IMR-90 (cell line): ENCODE data around the gene PRELID1. TPM values are rescaled to one million over a fixed set of nuclear protein-coding genes. Genes with fewer than 3 reads are reported as not detected.

Source experiments
- ATAC-seq: fragments of 200-7000 bp; cut with Tn5 transposase; 2 replicates; pipeline ENCODE4 v1.9.1; 2020; ENCODE audit warnings: low read depth, mild to moderate bottlenecking, moderate library complexity
- BruUV-seq: library from RNA; stranded (reverse); fragments of 400-500 nt; replicated peaks from 2 replicates; lab custom pipeline; 2021; lab: Mats Ljungman, UMichigan
- CTCF ChIA-PET: fragments of 300-600 bp; formaldehyde crosslinking; extraction: SDS; loops from one replicate; lab custom pipeline; 2021; ENCODE audit warnings: antibody characterized with exemption; lab: Yijun Ruan, JAX
- POLR2A ChIA-PET: fragments of 300-600 bp; sonication (Branson Sonifier 250); formaldehyde crosslinking; loops from one replicate; lab custom pipeline; 2022; ENCODE audit warnings: antibody characterized with exemption; ENCODE audit not compliant: unreplicated experiment; lab: Charles Lee
- DNase-seq: peaks from one replicate; pipeline ENCODE4 v3.0.0; 2013
- H2AFZ ChIP-seq: replicated peaks from 2 replicates; pipeline ENCODE3; 2013; ENCODE audit warnings: low read length, mild to moderate bottlenecking; ENCODE audit not compliant: poor library complexity
- H2AK5ac ChIP-seq: 2 replicates; pipeline ENCODE4 v1.6.1; 2013; ENCODE audit warnings: low read depth, low read length, inconsistent platforms
- H2AK9ac ChIP-seq: replicated peaks from 2 replicates; pipeline ENCODE3; 2013; ENCODE audit warnings: mild to moderate bottlenecking, low read depth, low read length, moderate library complexity; ENCODE audit not compliant: poor library complexity
- H2BK120ac ChIP-seq: 2 replicates; pipeline ENCODE4 v1.6.1; 2013; ENCODE audit warnings: low read depth, low read length, inconsistent platforms
- H2BK15ac ChIP-seq: 3 replicates; pipeline ENCODE4 v1.6.1; 2013; ENCODE audit warnings: low read depth, low read length, inconsistent platforms
- H2BK20ac ChIP-seq: 2 replicates; pipeline ENCODE4 v1.6.1; 2013; ENCODE audit warnings: low read depth, mild to moderate bottlenecking, inconsistent platforms, low read length, moderate library complexity
- H2BK5ac ChIP-seq: 2 replicates; pipeline ENCODE4 v1.6.1; 2013; ENCODE audit warnings: mild to moderate bottlenecking, low read depth, low read length, inconsistent platforms; ENCODE audit not compliant: poor library complexity, severe bottlenecking
- H3K14ac ChIP-seq: replicated peaks from 2 replicates; pipeline ENCODE4 v1.6.1; 2013; ENCODE audit warnings: low read depth, low read length, inconsistent platforms
- H3K18ac ChIP-seq: 2 replicates; pipeline ENCODE4 v1.6.1; 2013; ENCODE audit warnings: low read depth, low read length, control low read depth
- H3K23ac ChIP-seq: 2 replicates; pipeline ENCODE4 v1.6.1; 2013; ENCODE audit warnings: low read depth, low read length, inconsistent platforms
- H3K27ac ChIP-seq: 2 replicates; pipeline ENCODE4 v1.5.1; 2013; ENCODE audit warnings: mild to moderate bottlenecking, control low read depth, low read length; ENCODE audit not compliant: insufficient read depth
- H3K27me3 ChIP-seq: 2 replicates; pipeline ENCODE4 v1.6.1; 2013; ENCODE audit warnings: low read length; ENCODE audit not compliant: control insufficient read depth, insufficient read depth
- H3K36me3 ChIP-seq: 2 replicates; pipeline ENCODE4 v1.6.1; 2013; ENCODE audit warnings: low read length, mixed read lengths; ENCODE audit not compliant: control insufficient read depth, insufficient read depth
- H3K4ac ChIP-seq: 2 replicates; pipeline ENCODE4 v1.6.1; 2013; ENCODE audit warnings: low read depth, low read length, inconsistent platforms
- H3K4me1 ChIP-seq: 2 replicates; pipeline ENCODE4 v1.6.1; 2013; ENCODE audit warnings: low read length, mixed read lengths; ENCODE audit not compliant: control insufficient read depth, insufficient read depth
- H3K4me2 ChIP-seq: 2 replicates; pipeline ENCODE4 v1.6.1; 2013; ENCODE audit warnings: low read depth, mild to moderate bottlenecking, control low read depth, low read length, moderate library complexity
- H3K4me3 ChIP-seq: 2 replicates; pipeline ENCODE4 v1.5.1; 2013; ENCODE audit warnings: low read depth, mild to moderate bottlenecking, control low read depth, low read length, moderate library complexity; ENCODE audit not compliant: insufficient read depth
- H3K56ac ChIP-seq: 2 replicates; pipeline ENCODE4 v1.6.1; 2013; ENCODE audit warnings: low read length, inconsistent platforms; ENCODE audit not compliant: insufficient read depth; ENCODE audit errors: extremely low read depth
- H3K79me1 ChIP-seq, 2 experiments: 2 replicates each; pipeline ENCODE4 v1.6.1; 2013; ENCODE audit warnings: low read length in 2 of 2, inconsistent platforms in 1 of 2, low read depth in 1 of 2
- H3K9ac ChIP-seq: 2 replicates; pipeline ENCODE4 v1.6.1; 2013; ENCODE audit warnings: low read depth, low read length, control low read depth
- H3K9me1 ChIP-seq: 2 replicates; pipeline ENCODE4 v1.6.1; 2013; ENCODE audit warnings: low read length, inconsistent platforms; ENCODE audit not compliant: insufficient read depth
- H3K9me3 ChIP-seq: 2 replicates; pipeline ENCODE4 v1.6.1; 2013; ENCODE audit warnings: low read length; ENCODE audit not compliant: control insufficient read depth, insufficient read depth
- H4K20me1 ChIP-seq: 2 replicates; pipeline ENCODE4 v1.6.1; 2013; ENCODE audit warnings: low read length, inconsistent platforms; ENCODE audit not compliant: insufficient read depth
- H4K5ac ChIP-seq: 2 replicates; pipeline ENCODE4 v1.6.1; 2013; ENCODE audit warnings: mild to moderate bottlenecking, low read depth, low read length, control low read depth
- H4K8ac ChIP-seq, 2 experiments: 2 replicates each; pipeline ENCODE4 v1.6.1; 2013; ENCODE audit warnings: low read depth in 2 of 2, low read length in 2 of 2, control low read depth in 1 of 2, inconsistent platforms in 1 of 2
- H4K91ac ChIP-seq: 2 replicates; pipeline ENCODE4 v1.6.1; 2013; ENCODE audit warnings: low read depth, low read length, inconsistent platforms; ENCODE audit not compliant: insufficient read depth
- SMC3 ChIP-seq: fragments of 150-350 bp; IDR thresholded peaks from 2 replicates; pipeline ENCODE4 v1.6.1; 2016; ENCODE audit warnings: low read depth, mild to moderate bottlenecking, antibody characterized with exemption, low read length, moderate library complexity
- WGBS, 2 experiments: methylation state at CpG; one replicate each; pipeline versions ENCODE4 v1.1.5 to v1.1.7; 2013; ENCODE audit warnings: missing lambda C conversion rate in 2 of 2; ENCODE audit not compliant: insufficient read length in 1 of 2; ENCODE audit errors: extremely low coverage in 2 of 2; 5-methylcytosine and 5-hydroxymethylcytosine counted together
- dilution Hi-C: fragments of 300-500 bp; cut with HindIII; formaldehyde crosslinking; loops from one replicate; pipeline ENCODE4 v1.14.3; 2018; ENCODE audit warnings: low sequenced_read_pairs; ENCODE audit not compliant: unreplicated experiment
- in situ Hi-C: fragments of 300-500 bp; cut with MboI; formaldehyde crosslinking; loops from 3 replicates; pipeline ENCODE4 v1.14.3; 2019; ENCODE audit warnings: low sequenced_read_pairs, inconsistent platforms, mixed read lengths
- intact Hi-C: fragments of 100-400 bp; cut with micrococcal nuclease; formaldehyde crosslinking; loops from 2 replicates; pipeline ENCODE4 v1.10.0; 2022
- polyA plus RNA-seq, 3 experiments: library from polyadenylated mRNA; depleted of rRNA; stranded (reverse); fragments of >200 nt; gene quantifications; 2 replicates each; pipeline ENCODE4 v1.2.3, GENCODE V29; 2012; ENCODE audit warnings: low replicate concordance in 1 of 3
- total RNA-seq: library from RNA; depleted of rRNA; stranded (reverse); fragments of >200 nt; gene quantifications from 2 replicates; pipeline ENCODE4 v1.2.3, GENCODE V29; 2012

PRELID1 gene
- total and polyA plus RNA-seq, 2 of the 4 experiments (the other 2 are of a cell fraction) = 116 to 239 TPM

DNA sequence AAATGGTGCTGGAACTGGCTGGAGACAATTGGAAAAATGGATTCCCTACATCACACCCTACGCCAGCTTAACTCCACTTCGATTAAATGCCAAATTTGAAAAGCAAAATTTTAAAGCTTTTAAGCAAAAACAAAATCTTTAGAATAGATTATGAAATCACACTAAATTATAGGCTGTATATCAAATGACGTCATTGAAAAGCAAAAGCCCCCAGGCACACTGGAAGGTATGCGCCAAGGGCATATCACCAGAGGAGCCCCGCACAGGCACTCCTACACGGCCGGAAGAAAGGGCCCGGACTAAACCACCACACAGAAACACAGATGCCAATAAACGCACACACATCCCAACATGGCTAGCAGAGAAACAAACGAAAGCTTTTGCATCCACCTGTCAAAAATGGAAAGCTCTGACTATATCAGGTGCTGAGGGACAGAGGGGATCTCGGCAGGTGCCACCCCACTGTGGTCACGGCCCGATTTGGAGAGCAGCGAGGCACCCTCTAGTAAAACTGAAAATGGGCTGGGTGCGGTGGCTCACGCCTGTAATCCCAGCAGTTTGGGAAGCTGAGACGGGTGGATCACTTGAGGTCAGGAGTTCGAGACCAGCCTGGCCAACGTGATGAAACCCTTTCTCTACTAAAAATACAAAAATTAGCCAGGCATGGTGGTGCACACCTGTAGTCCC, 25.1 kb downstream of the PRELID1 start:
- 82% methylated on average over 7 of the region's 19 CpGs; no CpG with 5 or more reads in 1 of the 2 experiments for WGBS, 2 experiments
- POLR2A ChIA-PET = no interaction called here
- peaks cover 5% of the 10 kb centered on the region for H4K20me1 ChIP-seq

More for the DNA sequence above, 25.1 kb downstream of the PRELID1 start:
- Histone ChIP-seq H2AK5ac (no peak overlapping the region), H3K9me3 (no peaks in the 10 kb centered on the region), H3K9me1 (peaks cover 2% of the 10 kb centered on the region; the same call in 1 of the 2 replicates), H2BK120ac (no peak overlapping the region), H2AFZ (no peak overlapping the region), H2BK20ac (no peak overlapping the region), H4K8ac (no peak overlapping the region), H3K79me1 (peaks cover 5 to 27% of the 10 kb centered on the region in 2 experiments; a peak in 3 of 4 replicates), H3K23ac (no peak overlapping the region), H3K27ac (no peak overlapping the region), H4K91ac (no peak overlapping the region), H3K4me1 (peaks cover 2% of the 10 kb centered on the region; the same call in 1 of the 2 replicates), H2AK9ac (no peak overlapping the region), H3K4me3 (no peak overlapping the region), H2BK15ac (no peak overlapping the region), H3K9ac (no peak overlapping the region), H3K18ac (no peak overlapping the region), H3K14ac (no peak overlapping the region), H3K36me3 (peaks cover 39% of the 10 kb centered on the region), H3K56ac (no peak overlapping the region), H3K4me2 (no peak overlapping the region), H2BK5ac (no peak overlapping the region), H3K4ac (no peak overlapping the region), H3K27me3 (no peaks in the 10 kb centered on the region), H4K5ac (no peak overlapping the region)
- DNase-seq (no peak), ATAC-seq (no peak)
- in situ Hi-C loops = no loop called here
- CTCF ChIA-PET = no interaction called here
- dilution Hi-C loops = no loop called here
- no TSS peak for BruUV-seq
- no peak for TF ChIP-seq SMC3
- intact Hi-C loops = no loop called here
